ENCODE measurements around the gene CDC42BPA. TPM values are rescaled to one million over a fixed set of nuclear protein-coding genes. Genes with fewer than 3 reads are reported as not detected.

CDC42BPA gene
- total and polyA plus RNA-seq, 4 donors: 8.1 to 71.3 (median 33.0) TPM

DNA sequence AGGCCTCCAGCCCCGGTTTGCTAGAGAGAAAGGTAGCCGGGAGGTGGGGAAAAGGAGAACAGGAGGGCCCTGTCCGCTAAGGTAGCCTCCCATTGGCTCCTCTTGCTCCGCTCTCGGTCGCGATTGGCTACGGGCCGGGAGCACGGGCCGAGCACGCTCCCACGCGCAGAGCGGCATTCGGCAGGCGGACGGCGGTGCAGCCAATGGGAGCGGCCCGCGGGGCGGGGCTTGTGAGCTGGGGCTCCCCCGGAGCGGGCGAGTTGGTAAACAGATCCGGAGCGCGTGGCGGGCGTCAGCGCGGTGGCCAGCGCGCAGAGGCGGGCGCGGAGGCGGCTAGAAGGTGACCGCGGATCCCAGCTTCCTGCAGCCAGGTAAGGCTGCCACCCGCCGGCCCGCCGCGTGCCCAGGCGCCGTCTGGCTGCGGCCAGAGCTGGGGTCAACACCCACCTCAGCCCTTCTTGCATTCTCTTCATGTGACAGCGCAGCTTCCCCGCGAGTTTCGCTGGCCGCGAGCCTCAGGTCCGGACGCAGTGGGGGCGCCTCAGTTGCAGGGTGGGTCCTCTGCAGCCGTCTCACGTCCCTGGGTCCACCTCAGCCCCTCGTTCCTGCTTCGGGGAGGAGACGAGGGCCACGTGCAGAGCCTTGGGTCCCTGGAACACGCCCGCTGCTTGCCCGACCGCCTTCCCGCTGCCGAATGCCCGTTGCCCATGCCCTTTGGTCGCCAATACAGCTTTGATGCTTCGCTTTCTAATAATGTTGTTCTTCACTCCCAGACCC lies 378.1 kb downstream of the CDC42BPA start, which contains the start of gene COQ8A:
Gene COQ8A, plus strand, starts transcription at position 266 of the 777 bp plus-strand sequence. CDS start 21,092 bp downstream, outside the sequence.
- 0 to 1% methylated on average over 71 to 73 of the region's 73 CpGs for WGBS, 2 donors
- peak; percentile 99 for ATAC-seq (ENCODE audit: low FRiP score)
- Histone ChIP-seq H3K4me3 (ENCODE audit: low read length in 2 of 2) (peak within 1 kb of the TSS; percentile 43 to 51), H3K9me3 (ENCODE audit: control insufficient read depth, low read length) (no peaks in the 10 kb centered on the region), H3K4me1 (ENCODE audit: control insufficient read depth in 1 of 2, insufficient read depth in 2 of 2, low read length in 2 of 2) (peaks cover 0 to 4% of the 10 kb centered on the region in 2 donors), H3K36me3 (ENCODE audit: control insufficient read depth in 1 of 2, insufficient read depth in 2 of 2, low read length in 1 of 2) (no peaks in the 10 kb centered on the region), H3K27ac (ENCODE audit: low read depth in 1 of 2, low read length in 2 of 2) (peak within 1 kb of the TSS; percentile 57 to 87), H3K27me3 (ENCODE audit: control insufficient read depth in 1 of 2, insufficient read depth in 2 of 2, low read length in 1 of 2) (no peaks in the 10 kb centered on the region)
- intact Hi-C loops (cut with DNase I): loop anchor here in 1 of 2 donors (1.0 kb wide), 1 partner anchor 34 kb away; no protein-coding TSS in a partner anchor
- DNase-seq: peak; percentile 99 to 100

Other genes starting within 250 kb of the CDC42BPA start
- 1 to 10 TPM; 7.2 to 9.7 TPM for gene ZNF678, start 245.1 kb upstream of the CDC42BPA start, total RNA-seq
- gene ZNF678, start 245.1 kb upstream of the CDC42BPA start, polyA plus RNA-seq: 1 to 10 TPM; 1.8 to 2.8 TPM

Measured in aorta (tissue), 5 donors.